LNCAP (cell line): ENCODE data around the gene FBLN2.

ENCODE experiments used
- TF ChIP-seq, protein P1 (sequence below): fragments of 450-650 bp; IDR thresholded peaks from 2 replicates; pipeline ENCODE4 v1.5.1; 2017; ENCODE audit warnings: mild to moderate bottlenecking

FBLN2 gene

DNA sequence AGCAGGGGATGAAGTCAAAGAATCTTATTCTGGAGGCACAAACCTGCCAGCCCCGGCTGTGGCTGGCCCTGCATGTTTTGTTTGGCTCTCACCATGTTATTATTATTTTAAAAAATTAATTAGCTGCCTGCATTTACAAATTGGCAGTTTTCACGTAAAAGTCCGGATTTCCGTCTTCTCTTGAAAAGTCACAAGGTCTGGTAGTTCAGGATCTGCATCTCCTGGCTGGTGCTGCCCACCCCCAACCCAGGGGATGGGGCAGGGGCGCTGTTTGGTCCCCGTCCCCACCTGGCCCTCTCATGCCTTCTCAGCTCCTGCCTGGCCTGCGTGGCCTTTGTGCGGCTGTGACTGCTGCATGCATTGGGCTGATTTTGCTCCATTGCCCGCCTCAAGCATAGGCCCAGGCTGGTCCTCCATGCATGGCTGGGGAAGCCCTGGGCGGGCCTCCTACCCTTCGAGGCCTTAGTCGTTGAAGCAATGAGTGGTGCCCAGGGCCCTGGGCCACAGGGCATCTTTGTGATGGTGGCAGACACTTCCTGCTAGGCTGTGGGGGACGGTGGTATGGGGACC, 2.0 kb downstream of the FBLN2 start:
- TF ChIP-seq, protein P1, sequence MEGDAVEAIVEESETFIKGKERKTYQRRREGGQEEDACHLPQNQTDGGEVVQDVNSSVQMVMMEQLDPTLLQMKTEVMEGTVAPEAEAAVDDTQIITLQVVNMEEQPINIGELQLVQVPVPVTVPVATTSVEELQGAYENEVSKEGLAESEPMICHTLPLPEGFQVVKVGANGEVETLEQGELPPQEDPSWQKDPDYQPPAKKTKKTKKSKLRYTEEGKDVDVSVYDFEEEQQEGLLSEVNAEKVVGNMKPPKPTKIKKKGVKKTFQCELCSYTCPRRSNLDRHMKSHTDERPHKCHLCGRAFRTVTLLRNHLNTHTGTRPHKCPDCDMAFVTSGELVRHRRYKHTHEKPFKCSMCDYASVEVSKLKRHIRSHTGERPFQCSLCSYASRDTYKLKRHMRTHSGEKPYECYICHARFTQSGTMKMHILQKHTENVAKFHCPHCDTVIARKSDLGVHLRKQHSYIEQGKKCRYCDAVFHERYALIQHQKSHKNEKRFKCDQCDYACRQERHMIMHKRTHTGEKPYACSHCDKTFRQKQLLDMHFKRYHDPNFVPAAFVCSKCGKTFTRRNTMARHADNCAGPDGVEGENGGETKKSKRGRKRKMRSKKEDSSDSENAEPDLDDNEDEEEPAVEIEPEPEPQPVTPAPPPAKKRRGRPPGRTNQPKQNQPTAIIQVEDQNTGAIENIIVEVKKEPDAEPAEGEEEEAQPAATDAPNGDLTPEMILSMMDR: no peak

DNA sequence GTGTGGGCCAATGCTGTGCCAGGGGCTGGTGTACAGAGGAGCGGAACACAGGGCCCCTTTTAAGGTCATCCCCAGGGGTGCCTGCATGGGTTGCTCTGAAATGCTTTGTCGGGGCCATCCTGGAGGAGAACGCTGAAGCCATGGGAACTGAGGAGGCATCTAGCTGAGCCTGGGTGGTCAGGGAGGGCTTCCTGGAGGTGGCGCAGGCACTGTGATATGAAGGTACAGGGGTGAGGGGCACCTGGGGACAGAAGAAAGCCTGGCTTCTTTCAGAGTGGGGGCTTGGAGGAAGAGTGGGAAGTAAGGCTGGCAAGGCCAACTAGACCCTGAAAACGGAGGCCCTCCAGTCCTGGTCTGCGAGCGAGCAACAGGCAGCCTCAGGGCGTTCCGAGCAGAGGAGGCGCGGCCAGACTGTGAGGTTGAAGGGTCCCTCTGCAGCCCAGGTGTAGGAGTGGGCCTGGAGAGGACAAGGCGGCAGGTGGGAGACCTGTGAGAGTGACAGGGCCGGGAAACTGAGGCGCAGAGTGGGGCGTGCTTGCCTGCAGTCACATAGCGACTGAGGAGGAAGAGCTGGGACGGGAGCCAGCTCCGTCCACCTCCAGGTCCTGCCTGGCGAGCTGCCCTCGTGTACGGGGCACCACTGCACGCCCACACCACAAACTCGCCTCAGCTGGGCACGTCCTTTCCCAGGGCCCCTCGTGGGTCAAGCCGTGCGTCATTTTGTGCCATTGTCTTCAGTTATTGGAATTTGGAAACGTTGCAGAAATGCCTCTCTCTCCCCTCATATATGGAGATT, 4.1 kb downstream of the FBLN2 start:
- TF ChIP-seq, protein P1: no peak

DNA sequence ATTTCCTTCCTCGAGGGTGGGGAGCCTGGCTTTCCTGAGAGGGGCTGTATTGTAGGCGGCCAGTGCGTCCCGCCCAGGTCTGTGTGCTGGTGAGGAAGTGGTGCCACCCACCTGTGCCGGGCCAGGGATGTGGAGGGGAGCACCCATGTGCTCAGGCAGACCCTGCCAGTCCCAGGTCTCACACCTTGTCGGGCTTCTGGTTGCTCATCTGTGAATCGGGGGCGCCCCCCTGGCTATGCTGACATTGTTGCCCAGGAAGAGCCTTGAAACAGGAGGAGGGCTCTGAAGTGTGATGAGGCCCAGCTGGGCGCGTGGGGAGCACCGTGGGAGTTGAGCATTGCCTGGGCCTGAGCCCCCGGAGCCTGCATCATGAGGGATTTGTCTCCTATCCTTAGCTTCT, 4.8 kb downstream of the FBLN2 start:
- TF ChIP-seq, protein P1: no peak

DNA sequence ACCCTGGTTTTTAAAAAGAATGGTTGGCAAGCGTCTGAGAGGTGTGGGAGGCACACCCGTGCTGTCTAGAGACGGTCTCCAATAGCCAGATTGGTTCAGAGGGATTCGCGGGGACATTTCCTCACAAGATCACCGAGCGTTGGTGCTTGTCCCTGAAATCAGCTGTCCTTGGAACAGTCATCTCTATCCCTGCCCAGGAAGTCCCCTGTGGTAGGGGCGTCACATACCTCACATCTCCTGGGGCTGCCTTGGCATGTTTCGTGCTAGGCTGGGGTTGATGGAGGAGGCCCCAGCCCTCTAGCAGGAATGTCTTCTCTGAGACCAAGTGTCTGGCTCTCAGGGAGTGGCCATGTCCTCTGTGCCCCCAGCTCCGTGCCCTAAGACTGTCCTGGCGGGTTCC, 6.8 kb downstream of the FBLN2 start:
- TF ChIP-seq, protein P1: no peak

DNA sequence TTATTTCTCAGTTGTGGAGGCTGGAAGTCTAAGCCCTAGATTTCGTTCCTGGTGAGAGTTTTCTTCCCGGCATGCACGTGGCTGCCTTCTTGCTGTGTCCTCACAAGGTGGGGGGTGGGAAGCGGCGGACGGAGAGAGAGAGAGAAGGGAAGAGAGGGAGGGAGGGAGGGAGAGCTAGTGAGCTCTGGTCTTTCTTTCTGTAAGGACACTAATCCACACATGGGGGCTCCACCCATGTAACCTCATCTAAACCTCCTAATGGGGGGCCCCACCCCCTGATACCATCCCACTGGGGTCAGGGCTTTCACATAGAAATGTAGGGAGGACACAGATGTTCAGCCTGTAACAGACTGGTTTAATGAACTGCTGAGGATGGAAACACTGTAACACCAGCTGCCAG, 7.3 kb downstream of the FBLN2 start:
- TF ChIP-seq, protein P1: no peak

DNA sequence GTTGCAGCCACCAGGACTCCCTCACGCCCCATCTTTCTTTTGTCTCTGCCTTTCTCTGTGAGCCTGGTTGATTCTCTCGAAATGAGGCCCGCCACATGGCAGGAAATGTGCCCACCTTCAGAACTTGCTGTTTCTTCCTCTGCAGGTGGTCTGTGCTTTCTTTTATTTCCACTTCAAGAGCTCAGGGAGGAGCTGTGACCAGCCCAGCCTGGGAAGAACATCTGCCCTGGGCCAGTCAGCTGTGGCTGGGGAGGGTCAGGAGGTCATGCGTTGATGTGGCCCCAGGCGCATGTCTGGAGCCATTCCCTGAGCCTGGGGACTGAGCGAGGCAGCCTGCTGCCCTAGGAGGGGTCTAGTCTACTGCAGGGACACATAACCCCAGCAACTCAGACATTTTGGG, 8.0 kb downstream of the FBLN2 start:
- TF ChIP-seq, protein P1: no peak

DNA sequence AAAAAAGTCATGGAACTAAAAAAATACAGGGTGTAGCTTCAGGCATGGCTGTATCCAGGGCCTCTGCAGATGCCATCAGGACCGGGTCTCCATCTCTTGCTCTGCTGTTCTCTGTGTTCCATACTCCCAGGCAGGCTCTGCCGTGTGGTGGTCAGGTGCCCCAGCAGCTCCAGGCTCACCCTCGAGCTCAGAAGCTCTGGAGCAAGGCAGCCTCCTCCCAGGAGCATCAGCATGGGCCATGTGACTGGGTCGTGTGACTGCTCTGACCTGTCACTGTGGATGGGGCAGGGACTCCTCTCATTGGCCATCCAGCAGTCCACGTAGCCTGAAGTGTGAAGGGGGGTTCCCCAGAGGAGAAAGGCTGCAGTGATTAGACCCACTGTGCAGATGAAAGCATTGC, 8.5 kb downstream of the FBLN2 start:
- TF ChIP-seq, protein P1: no peak
